Skeletal muscle cell (primary cell): ENCODE results near the gene CLCNKA.

Experiments
- DNase-seq: peaks from one replicate; pipeline ENCODE4 v3.0.0-alpha.2; 2010; ENCODE audit warnings: low read depth
- H3K4me3 ChIP-seq: 2 replicates; pipeline ENCODE4 v1.5.1; 2011; ENCODE audit warnings: low read depth, mild to moderate bottlenecking, control low read depth, low read length, moderate library complexity

CLCNKA gene

DNA sequence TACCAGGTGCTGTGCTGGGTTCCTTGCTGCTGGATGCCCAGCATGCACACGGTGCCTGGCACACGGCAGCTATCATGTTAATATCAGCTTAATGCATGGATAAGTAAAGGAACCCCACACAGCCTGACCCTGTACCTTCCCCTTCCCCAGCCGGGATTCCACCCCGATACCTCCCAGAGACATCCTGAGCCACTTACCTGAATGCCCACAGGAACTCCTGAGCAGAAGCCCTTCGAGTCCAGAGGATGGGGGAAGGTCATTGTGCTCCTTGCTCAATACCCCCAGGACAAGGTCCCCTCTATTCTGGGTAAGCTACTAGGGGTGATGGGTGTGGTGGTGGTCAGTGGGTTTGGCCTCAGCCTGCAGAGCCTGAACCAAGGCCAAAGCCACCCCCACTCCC lies 50.3 kb downstream of the CLCNKA start:
- no peak for DNase-seq
- H3K4me3 ChIP-seq = no peak overlapping the region

DNA sequence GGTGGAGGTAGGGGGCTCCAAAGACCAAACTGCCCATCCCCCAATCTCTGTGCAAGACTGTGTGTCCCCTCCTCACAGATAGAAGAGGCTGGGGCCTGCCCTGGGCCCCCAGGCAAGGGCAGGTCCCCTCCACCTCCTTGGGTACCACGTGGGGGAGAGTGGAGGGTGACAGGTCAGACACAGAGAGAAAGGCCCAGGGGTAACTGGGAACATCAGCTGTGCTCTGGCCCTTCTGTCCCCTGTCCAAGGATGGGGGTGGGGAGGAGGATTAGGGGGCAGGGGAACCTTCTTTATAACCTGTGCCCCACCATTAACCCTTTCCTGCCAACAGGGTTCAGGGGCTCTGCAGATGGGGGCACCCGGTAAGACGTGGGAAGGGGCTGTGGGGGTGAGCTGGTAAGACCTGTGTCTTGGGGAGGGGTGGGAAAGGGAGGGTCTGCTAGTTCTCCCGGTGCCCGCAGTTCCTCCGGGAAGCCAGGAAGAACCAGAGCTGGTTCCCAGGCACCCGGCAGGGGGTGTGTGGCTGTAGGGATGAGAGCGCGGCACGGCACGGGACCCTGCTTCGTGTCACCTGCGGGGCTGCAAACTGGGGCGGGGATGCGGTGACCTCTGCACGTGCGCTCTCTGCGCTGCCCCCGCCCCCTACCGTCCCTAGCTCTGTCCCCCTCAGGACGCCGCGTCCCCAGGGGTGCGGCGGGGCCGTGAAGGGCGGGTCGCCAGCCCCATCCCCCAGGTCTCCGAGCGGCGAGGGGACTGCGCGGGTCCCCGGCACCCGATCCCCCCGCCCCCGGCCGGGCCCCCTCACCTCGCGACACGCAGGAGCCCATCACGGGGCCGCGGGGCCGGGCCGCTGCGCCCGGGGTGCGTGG lies 51.0 kb downstream of the CLCNKA start:
- no peak for DNase-seq
- peak overlapping the region; percentile 48 for H3K4me3 ChIP-seq

GRCh38 chr1:16073490-16074119 lies 51.8 kb downstream of the CLCNKA start, which contains the start of gene FAM131C:
FAM131C (minus strand) TSS chr1:16073651; CDS start chr1:16073442, 209 bp downstream.
- peak within 1 kb of the TSS; percentile 48 for H3K4me3 ChIP-seq
- no peak for DNase-seq

DNA sequence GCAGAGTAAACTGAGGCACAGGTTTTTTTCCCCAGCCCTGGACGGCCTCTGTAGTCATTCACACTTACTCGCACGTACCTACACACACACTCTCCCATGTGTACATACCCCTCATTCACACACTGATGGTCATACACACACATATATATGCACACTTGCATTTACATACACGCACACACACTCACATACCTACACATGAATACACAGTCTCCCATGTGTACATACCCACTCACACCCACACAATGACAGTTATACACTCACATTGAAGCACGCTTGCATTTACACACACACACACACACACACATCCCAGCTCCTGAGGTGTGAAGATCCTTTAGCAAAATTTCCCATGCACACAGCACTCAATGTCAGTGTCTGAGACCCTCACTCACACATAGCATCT lies 52.4 kb downstream of the CLCNKA start:
- no peak for DNase-seq
- H3K4me3 ChIP-seq = no peak overlapping the region

- peak; percentile 41 for DNase-seq
- no peak overlapping the region for H3K4me3 ChIP-seq
These were observed 53.6 kb downstream of the CLCNKA start for GRCh38 chr1:16075337-16076030.

DNA sequence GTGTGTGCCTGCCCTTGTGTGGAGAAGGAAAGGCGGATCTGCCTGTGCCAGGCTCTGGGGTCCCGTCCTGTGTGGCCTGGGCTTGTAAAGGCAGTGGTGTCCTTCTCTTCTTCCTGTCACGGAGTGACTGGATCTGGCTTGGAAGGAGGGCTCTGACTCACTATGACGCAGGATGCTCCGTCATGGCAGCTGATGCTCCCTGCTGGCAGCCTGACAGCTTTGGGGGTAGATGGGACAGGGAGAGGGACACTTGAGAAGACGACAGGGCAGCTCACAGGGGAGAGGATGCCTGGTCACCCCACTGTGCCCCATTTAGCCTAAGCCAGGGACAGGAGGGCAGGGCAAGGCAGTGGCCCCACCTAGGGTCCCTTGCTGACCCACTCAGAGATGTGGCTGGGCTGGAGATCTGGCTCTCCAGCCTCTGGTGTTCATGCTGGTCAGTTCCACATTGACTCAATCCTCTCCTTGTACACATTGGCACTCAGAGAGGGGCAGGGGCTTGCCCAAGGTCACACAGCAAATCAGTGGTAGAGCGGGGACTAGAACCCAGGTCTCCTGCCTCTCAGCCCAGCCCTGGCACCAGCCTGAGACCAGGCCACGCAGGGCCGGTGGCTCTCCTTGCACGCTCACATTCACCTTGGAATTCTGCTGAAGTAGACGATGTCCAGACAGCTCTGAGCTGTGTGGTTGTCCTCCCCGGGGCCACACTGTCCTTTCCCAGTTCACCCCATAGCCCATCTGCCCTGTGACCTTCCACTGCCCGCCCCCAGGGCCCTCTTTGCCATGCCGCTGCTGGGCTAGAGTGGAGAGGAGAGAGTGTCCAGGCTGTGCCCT lies 54.4 kb downstream of the CLCNKA start:
- peak; percentile 75 for DNase-seq
- no peak overlapping the region for H3K4me3 ChIP-seq

DNA sequence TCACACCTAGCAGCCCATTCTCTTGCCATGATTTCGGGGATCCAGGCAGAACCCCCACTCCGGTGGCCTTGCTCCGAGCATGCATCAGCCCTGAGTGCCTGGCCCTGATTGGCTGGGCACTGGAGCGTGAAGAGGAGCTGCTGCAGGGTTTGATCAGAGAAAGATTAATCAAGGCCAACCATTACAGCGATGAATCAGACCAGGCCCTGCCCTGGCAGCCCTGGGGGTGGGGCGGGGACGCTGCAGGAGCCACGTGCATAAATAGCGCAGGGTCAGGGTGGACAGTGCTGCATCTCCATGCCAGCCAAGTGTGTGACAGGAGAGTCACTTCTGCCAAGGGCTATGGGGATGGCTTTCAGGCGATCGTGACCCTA lies 55.0 kb downstream of the CLCNKA start:
- DNase-seq = no peak
- H3K4me3 ChIP-seq = no peak overlapping the region

- no peak overlapping the region for H3K4me3 ChIP-seq
- no peak for DNase-seq
These were observed 55.8 kb downstream of the CLCNKA start for GRCh38 chr1:16077406-16078245.

DNA sequence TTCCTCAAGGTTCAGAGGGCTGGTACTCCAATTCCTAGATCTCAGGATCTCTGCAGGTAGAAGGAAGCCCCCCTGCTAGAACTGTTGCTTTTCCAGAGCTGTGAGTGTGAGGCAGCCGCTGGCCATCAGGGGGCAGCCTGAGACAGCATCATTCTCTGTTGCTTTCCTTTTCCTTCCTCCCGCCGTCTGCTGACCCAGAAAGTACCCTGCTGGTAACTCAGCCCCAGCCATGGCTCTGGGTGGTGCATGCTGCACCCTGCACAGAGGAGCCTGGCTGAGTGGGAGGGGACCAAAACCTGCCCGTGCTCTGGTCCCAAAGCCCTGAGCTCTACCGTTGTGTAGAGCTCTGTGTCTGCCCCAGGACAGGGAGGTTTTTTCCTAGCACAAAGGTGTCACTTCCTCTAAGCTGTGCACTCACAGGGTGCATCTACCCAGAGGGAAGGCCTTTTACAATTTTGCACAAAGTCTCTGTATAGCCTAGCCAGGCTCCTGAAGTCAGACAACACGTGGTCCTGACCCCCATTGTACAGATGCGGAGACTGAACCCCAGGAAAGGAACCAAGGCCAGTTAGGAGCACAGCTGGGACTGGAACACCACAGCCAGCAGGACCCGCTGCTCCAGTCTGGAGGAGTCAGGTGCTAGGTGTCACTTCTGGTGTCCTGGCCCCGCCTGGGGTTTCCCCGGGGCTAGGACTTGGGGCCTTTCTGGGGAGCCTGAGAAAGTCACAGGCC lies 57.3 kb downstream of the CLCNKA start:
- no peak overlapping the region for H3K4me3 ChIP-seq
- DNase-seq = no peak

DNA sequence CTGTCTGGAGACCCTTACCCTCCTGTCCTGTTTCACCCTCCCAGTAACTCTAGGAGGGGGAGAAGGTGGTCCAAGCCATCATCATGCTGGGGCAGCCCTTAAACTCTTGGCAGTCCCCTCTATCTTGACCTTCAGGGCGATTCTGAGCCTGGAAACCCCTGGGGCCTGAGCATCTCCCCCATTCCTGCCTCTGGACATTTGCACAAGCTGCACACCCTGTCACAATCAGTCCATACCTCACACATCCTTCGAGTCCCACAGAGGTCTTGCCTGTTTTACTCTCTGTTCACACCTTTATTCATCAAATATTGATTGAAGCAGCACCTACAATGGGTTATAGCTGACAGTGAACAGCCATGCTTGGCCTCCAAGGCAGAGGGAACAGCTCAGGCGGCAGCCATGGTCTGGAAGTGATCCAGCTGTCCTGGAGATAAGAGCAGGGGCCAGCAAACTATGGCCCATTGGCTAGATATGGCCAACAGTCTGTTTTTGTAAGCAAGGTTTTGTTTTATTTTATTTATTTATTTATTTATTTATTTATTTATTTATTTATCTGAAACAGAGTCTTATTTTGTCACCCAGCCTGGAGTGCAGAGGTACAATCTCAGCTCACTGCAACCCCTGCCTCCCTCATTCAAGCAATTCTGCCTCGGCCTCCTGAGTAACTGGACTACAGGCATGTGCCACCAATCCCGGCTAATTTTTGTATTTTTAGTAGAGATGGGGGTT lies 58.8 kb downstream of the CLCNKA start:
- no peak overlapping the region for H3K4me3 ChIP-seq
- DNase-seq = no peak

GRCh38 chr1:16081636-16082035 lies 59.8 kb downstream of the CLCNKA start:
- H3K4me3 ChIP-seq = no peak overlapping the region
- no peak for DNase-seq

- DNase-seq = no peak
- H3K4me3 ChIP-seq = no peak overlapping the region
These were observed 60.6 kb downstream of the CLCNKA start for GRCh38 chr1:16082283-16083038.

GRCh38 chr1:16083486-16083885 lies 61.6 kb downstream of the CLCNKA start:
- DNase-seq = no peak

More at GRCh38 chr1:16083486-16083885, 61.6 kb downstream of the CLCNKA start:
- no peak overlapping the region for H3K4me3 ChIP-seq
